HG02943 (cell line): ENCODE results near the gene ARHGAP4.

ENCODE experiments used
- ATAC-seq: cut with Tn5 transposase; IDR thresholded peaks from one replicate; pipeline ENCODE4 v1.9.1; 2021; ENCODE audit warnings: mild to moderate bottlenecking, low read depth, moderate library complexity; ENCODE audit not compliant: unreplicated experiment

The ARHGAP4 gene

DNA sequence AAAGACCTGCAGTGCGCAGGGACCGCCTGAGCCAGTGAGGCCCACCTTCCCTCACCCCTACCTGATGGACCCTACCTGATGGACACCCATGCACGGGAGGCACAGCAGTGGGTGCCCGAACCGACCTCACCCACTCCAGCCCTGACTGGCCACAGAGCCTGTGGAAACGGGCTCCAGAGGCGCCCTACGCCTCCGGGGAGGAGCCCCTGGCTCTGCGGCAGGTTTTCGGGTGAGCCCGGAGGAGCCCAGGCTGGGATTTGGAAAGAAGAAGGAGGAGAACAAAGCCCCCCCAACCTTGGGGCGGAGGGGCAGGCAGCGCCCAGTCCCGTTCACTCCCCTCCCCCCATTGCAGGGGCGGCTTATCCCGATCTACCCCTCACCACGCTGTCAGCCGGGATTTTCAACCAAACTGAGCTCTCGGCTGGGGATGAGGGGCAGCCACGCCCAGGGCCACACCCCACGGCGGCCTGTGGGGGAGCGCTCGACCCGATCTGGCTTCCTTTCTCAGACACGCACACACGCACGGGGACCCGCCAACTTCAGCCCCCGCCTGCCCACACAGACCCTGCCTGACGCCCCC lies 40.8 kb downstream of the ARHGAP4 start:
- no peak for ATAC-seq

GRCh38 chrX:153884590-153884989 lies 41.5 kb downstream of the ARHGAP4 start:
- no peak for ATAC-seq

- ATAC-seq, result no peak
These were observed 41.9 kb downstream of the ARHGAP4 start for GRCh38 chrX:153884136-153884535.

- ATAC-seq, result no peak
These were observed 42.8 kb downstream of the ARHGAP4 start for GRCh38 chrX:153883163-153883843.

GRCh38 chrX:153882557-153882956 lies 43.5 kb downstream of the ARHGAP4 start:
- no peak for ATAC-seq

GRCh38 chrX:153882086-153882498 lies 44.0 kb downstream of the ARHGAP4 start:
- no peak for ATAC-seq

DNA sequence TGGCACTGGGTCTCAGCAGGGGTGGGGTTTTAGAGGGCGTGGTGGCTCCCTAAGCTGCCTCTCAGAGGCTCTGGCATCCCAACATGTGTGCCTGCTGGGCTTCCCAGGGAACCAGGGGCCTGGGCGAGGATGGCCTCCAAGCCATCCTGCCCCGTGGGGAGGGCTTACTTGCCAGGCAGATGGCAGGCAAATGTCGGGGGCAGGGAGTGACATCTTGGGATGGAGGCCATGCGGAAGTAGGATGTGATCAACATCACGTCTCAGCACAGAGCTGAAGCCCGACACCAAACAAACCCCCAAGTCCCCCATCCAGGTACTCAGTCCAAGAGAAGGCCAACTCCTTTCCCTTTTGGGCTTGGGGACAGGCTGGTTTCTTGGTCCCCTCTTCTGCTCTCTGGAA lies 44.8 kb downstream of the ARHGAP4 start:
- ATAC-seq, result no peak

DNA sequence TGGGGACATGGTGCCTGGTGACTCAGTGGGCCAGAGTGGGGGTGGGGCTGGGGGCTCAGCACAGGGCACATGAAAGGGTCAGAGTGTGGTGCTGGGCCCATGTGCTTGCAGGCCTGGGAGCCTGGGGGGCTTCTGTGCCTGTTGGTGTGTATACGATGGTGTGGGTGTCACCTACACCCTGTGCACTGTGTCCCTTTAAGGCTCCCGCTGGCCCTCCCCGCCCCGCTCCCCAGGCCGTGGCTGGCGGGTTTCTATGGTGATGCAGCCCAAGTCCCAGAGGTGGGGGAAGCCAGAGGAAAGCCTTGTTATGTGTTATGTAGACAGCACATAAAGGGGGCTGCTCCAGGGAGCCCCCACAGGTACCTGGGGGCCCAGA lies 45.6 kb downstream of the ARHGAP4 start:
- ATAC-seq, result no peak

DNA sequence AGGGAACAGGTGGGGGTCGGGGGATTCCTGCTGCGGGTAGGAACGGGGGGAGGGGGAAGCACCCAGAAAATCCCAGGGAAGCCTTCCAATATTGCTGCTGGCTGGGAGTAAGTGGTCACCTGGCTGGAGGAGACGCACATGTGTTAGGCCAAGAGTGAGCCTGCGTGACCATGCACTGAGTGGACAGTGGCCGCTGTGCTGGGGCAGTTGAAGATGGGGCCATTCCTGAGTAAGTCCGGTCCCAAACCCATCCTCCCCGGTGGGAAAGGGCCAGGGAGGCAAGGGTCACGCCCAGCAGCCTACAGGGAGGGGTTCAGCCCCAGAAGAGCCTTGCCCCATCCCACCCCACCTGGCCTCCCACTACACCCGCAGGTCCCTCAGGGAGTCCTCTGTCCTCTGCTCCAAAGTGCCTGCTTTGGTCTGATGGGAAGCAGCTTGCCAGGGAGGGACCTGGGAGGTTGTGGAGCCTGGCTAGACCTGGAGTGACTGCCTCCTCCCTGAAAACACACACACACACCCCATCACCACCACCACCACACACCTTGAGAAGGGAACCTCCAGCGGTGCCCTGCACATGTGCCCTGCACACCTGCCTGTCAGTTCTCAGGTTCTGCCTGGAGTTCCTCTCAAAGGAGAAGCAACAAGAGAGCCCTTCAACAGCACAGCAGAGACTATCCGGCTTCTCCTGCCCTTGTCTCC lies 46.2 kb downstream of the ARHGAP4 start:
- ATAC-seq, result no peak

- no peak for ATAC-seq
These were observed 47.0 kb downstream of the ARHGAP4 start for GRCh38 chrX:153878969-153879653.

- no peak for ATAC-seq
These were observed 47.7 kb downstream of the ARHGAP4 start for GRCh38 chrX:153878345-153878744.

- no peak for ATAC-seq
These were observed 48.3 kb downstream of the ARHGAP4 start for GRCh38 chrX:153877571-153878261.

DNA sequence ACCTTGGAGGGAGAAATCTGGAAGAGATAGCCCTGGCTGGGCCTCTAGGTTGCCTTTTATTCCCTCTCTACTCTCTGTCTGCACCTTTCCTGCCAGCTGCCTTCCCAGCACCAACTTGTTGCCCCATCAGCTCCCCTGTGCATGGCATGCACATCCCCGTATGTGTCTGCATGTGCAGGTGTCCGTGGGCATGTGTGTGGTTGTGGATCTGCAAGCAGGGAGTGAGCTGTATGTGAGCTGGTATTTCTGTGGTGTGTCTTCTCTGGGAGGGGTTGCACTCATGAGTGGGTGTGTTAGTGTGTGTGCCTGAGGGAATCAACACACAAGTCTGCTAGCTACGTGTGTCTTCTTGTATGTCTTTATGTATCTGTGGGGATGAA lies 50.0 kb downstream of the ARHGAP4 start:
- ATAC-seq, result no peak

- ATAC-seq, result no peak
These were observed 50.5 kb downstream of the ARHGAP4 start for GRCh38 chrX:153875391-153876111.

DNA sequence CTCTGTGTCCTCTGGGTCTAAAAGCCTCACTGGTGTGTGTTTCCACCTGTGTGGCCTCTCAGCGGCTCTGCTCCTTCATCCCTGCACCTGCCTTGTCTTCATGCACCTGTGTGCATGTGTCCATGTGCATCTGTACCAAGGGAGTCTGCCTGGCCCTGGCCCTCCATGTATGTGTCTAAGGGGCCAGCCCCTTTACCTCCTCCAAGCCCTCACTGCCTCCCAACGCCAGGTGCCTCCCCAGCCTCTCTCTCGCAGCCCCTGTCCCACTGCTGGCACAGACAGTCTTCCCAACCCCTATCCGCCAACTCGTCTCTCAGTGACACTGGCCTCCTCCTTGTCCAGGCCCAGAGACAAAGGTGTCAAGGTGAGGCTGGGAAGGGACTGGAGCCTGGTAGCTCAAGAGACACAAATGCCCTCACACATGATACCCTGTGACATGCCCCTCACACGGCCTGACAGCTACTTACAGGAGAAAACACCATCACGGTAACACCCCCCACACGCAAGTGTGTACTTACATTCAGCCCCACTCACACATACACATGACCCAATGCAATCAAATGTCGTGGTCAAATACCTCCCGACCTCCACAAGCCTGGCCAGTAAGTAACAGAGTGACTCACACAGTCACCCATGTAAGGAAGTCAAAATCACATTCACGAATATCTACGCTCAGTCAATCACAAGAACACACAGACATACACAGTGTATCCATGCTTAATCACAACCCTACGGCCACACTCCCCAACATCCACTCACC lies 51.5 kb downstream of the ARHGAP4 start:
- ATAC-seq, result no peak

DNA sequence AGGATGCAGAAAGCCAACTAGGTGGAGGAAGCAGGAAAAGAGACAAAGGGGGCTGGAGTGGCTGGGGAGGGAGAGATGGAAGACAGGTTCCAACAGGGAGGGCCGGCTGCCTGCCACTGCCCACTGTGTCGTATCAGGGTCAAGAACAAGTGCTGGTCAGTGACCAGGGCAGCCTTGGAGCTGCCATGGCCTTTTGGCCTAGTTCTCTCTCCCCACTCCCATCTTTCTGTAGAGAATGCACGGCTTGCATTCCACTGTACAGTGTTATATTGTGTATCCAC lies 52.0 kb downstream of the ARHGAP4 start:
- ATAC-seq, result no peak

- no peak for ATAC-seq
These were observed 52.6 kb downstream of the ARHGAP4 start for GRCh38 chrX:153873282-153874084.

DNA sequence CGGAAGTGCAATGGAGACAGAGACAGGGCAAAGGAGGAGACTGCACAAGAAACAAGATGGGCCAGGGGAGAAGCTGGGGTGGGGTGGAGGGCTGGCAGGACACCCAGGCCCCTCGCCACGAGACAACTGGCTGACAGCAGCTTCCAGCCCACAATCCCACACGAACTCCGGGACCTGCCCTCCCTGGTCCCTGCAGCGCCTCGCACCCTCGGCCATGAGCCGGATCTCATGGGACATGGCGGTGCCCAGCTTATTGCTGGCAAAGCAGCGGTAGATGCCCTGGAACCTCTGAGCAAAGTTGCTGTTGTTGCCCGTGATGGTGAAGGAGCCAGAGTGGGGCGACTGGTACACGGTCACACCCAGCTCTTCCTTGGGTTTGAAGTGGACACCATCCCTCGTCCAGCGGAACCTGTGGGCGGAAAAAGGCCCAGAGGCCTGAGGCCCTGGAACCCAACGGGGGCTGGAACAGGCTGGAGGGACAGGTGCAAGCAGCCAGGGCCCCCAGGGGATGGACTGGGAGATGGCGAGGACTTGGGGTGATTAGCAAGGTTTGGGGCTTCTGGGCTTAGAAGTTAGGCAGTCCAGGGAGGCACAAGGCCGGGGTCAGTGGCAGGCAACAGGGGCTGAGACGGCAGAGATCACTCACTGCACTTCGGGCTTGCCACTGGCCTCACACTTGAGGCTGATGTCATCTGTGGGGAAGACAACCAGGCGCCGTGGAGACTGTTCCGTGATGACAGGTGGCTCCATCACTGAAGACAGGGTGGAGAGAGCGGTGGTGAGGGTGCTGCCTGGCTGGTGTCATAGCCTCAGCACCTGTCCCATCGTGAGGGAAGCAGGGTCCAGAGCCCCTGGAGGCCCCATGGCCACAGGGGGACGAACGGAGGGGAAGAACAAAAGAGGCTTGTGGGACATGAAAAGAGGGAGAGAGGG lies 53.9 kb downstream of the ARHGAP4 start:
- no peak for ATAC-seq
